GM12878 (cell line): ENCODE results near the gene SLAIN2. TPM values are rescaled to one million over a fixed set of nuclear protein-coding genes. Genes with fewer than 3 reads are reported as not detected.

Experiments used
- ATAC-seq: fragments of 200-7000 bp; cut with Tn5 transposase; 3 replicates; pipeline ENCODE4 v1.9.1; 2020; ENCODE audit warnings: mild to moderate bottlenecking, moderate library complexity
- BruUV-seq: library from RNA; stranded (reverse); fragments of 400-500 nt; replicated peaks from 2 replicates; lab custom pipeline; 2021; lab: Mats Ljungman, UMichigan
- CTCF ChIA-PET: fragments of 300-600 bp; sonication (Branson Sonifier 250); formaldehyde crosslinking; extraction: SDS; loops from one replicate; lab custom pipeline; 2021; ENCODE audit warnings: inconsistent platforms; lab: Yijun Ruan, JAX
- POLR2A ChIA-PET: fragments of 350-600 bp; formaldehyde crosslinking; extraction: SDS; loops from one replicate; lab custom pipeline; 2021; ENCODE audit warnings: inconsistent platforms; lab: Charles Lee
- RAD21 ChIA-PET: fragments of 300-600 bp; sonication (Branson Sonifier 250); formaldehyde crosslinking; loops from one replicate; lab custom pipeline; 2023; ENCODE audit warnings: antibody characterized with exemption; ENCODE audit not compliant: unreplicated experiment; lab: Charles Lee
- SMC1A ChIA-PET: fragments of 300-600 bp; sonication (Branson Sonifier 250); formaldehyde crosslinking; loops from one replicate; lab custom pipeline; 2023; ENCODE audit not compliant: unreplicated experiment, uncharacterized antibody; lab: Charles Lee
- DNase-seq: peaks from one replicate; pipeline ENCODE4 v3.0.0-alpha.2; 2011; ENCODE audit warnings: low read depth, low spot score
- FAIRE-seq: peaks from 3 replicates; lab custom pipeline; 2011; peaks lifted over from hg19 to GRCh38; lab: Jason Lieb, UNC
- H2AFZ ChIP-seq: 2 replicates; pipeline ENCODE4 v1.6.0; 2011; ENCODE audit warnings: low read depth, low read length, control low read depth; ENCODE audit not compliant: control insufficient read depth
- H3K27ac ChIP-seq: 2 replicates; pipeline ENCODE4 v1.5.1; 2011; ENCODE audit warnings: control low read depth; ENCODE audit not compliant: control insufficient read depth, insufficient read depth
- H3K27me3 ChIP-seq, 2 experiments: replicated peaks in 1 of 2; 2 replicates each; pipeline versions ENCODE4 v1.6.0 to v1.6.1; 2011; ENCODE audit warnings: low read length in 1 of 2; ENCODE audit not compliant: control insufficient read depth in 2 of 2, insufficient read depth in 2 of 2
- H3K36me3 ChIP-seq, 2 experiments: 2 replicates each; pipeline ENCODE4 v1.5.1; 2011; ENCODE audit warnings: low read length in 1 of 2; ENCODE audit not compliant: control insufficient read depth in 2 of 2, insufficient read depth in 2 of 2
- H3K4me1 ChIP-seq: 2 replicates; pipeline ENCODE4 v1.6.1; 2011; ENCODE audit warnings: mild to moderate bottlenecking, low read length, moderate library complexity, mixed read lengths; ENCODE audit not compliant: control insufficient read depth, insufficient read depth
- H3K4me2 ChIP-seq: 2 replicates; pipeline ENCODE4 v1.6.0; 2011; ENCODE audit warnings: control low read depth; ENCODE audit not compliant: control insufficient read depth, insufficient read depth
- H3K4me3 ChIP-seq: fragments of 200-600 bp; sonication (generic); 2 replicates; pipeline ENCODE4 v1.5.1; 2016
- H3K79me2 ChIP-seq: 2 replicates; pipeline ENCODE4 v1.6.0; 2011; ENCODE audit warnings: low read length; ENCODE audit not compliant: control insufficient read depth, insufficient read depth
- H3K9ac ChIP-seq: 2 replicates; pipeline ENCODE4 v1.8.0; 2011; ENCODE audit warnings: low read length, control low read depth, mixed read lengths; ENCODE audit not compliant: control insufficient read depth, insufficient read depth
- H3K9me3 ChIP-seq: replicated peaks from 3 replicates; pipeline ENCODE4 v1.5.1; 2011; ENCODE audit warnings: mild to moderate bottlenecking, low read length; ENCODE audit not compliant: control insufficient read depth, insufficient read depth
- H4K20me1 ChIP-seq: 2 replicates; pipeline ENCODE4 v1.6.0; 2011; ENCODE audit not compliant: control insufficient read depth, insufficient read depth
- CREM ChIP-seq: IDR thresholded peaks from 2 replicates; pipeline ENCODE4 v1.6.1; 2014; ENCODE audit warnings: antibody characterized with exemption, low read depth
- EP300 ChIP-seq, 2 experiments: fragments of 150-350 bp in 1 of 2; IDR thresholded peaks; 2 replicates each; pipeline ENCODE4 v1.6.1; 2011 to 2012; ENCODE audit warnings: low read depth in 2 of 2, low read length in 2 of 2, borderline replicate concordance in 1 of 2, improper control_type of control experiment in 1 of 2, inconsistent platforms in 1 of 2; ENCODE audit not compliant: control insufficient read depth in 1 of 2
- MEF2A ChIP-seq: IDR thresholded peaks from 2 replicates; pipeline ENCODE4 v1.6.1; 2011; ENCODE audit warnings: low read depth, mild to moderate bottlenecking, low read length, moderate library complexity; ENCODE audit not compliant: insufficient read depth
- MTA3 ChIP-seq: IDR thresholded peaks from 2 replicates; pipeline ENCODE4 v1.6.1; 2012; ENCODE audit warnings: low read length, inconsistent platforms, borderline replicate concordance
- NFYA ChIP-seq: IDR thresholded peaks from 2 replicates; pipeline ENCODE4 v1.6.1; 2011; ENCODE audit warnings: low read depth, mild to moderate bottlenecking, low read length, improper control_type of control experiment, borderline replicate concordance
- NR2C1 ChIP-seq: fragments of 450-650 bp; IDR thresholded peaks from 2 replicates; pipeline ENCODE4 v1.6.1; 2017; ENCODE audit warnings: antibody characterized with exemption, mild to moderate bottlenecking, moderate library complexity
- POLR2AphosphoS2 ChIP-seq: IDR thresholded peaks from 2 replicates; pipeline ENCODE4 v1.6.1; 2011; ENCODE audit warnings: low read depth, mild to moderate bottlenecking, low read length, improper control_type of control experiment, moderate library complexity
- SIX5 ChIP-seq: IDR thresholded peaks from 2 replicates; pipeline ENCODE4 v1.6.1; 2011; ENCODE audit warnings: mild to moderate bottlenecking, low read depth, low read length, moderate library complexity; ENCODE audit not compliant: severe bottlenecking
- TCF12 ChIP-seq: IDR thresholded peaks from 2 replicates; pipeline ENCODE4 v1.6.1; 2011; ENCODE audit warnings: low read depth, mild to moderate bottlenecking, low read length
- USF1 ChIP-seq: IDR thresholded peaks from 2 replicates; pipeline ENCODE4 v1.6.1; 2011; ENCODE audit warnings: borderline replicate concordance, low read depth, mild to moderate bottlenecking, moderate library complexity, mixed read lengths, low read length; ENCODE audit not compliant: insufficient read depth; ENCODE audit errors: extremely low read length
- ZNF384 ChIP-seq: IDR thresholded peaks from 2 replicates; pipeline ENCODE4 v1.6.1; 2012; ENCODE audit warnings: low read depth, mild to moderate bottlenecking, low read length, improper control_type of control experiment, borderline replicate concordance
- WGBS: methylation state at CpG from one replicate; pipeline ENCODE4 v1.1.6; 2016; ENCODE audit warnings: low lambda C conversion rate; ENCODE audit not compliant: insufficient replicate concordance, insufficient coverage; ENCODE audit errors: missing lambda C conversion rate; 5-methylcytosine and 5-hydroxymethylcytosine counted together
- in situ Hi-C: fragments of 300-500 bp; cut with MboI; formaldehyde crosslinking; loops from 9 replicates; pipeline ENCODE4 v1.14.3; 2018; ENCODE audit warnings: mixed read lengths
- intact Hi-C: fragments of 100-400 bp; cut with micrococcal nuclease; formaldehyde crosslinking; loops from one replicate; pipeline ENCODE4 v1.14.2; 2022; ENCODE audit not compliant: unreplicated experiment
- polyA plus RNA-seq, 11 experiments: library from polyadenylated mRNA; depleted of rRNA in 4 of 11; unstranded in 6 of 11; stranded (reverse) in 5 of 11; fragments of >200 nt; fragmentation: Nextera tagmentation in 4 of 11; fragmentation: Illumina TruSeq in 1 of 11; extraction: Ambion mirVana in 4 of 11; extraction: Trizol in 1 of 11; gene quantifications; 1 replicate in 1 of 11; 2 replicates in 10 of 11; pipeline versions ENCODE4 v1.2.1 to v1.2.3, GENCODE V29; 2011 to 2016; ENCODE audit warnings: inconsistent platforms in 2 of 11, missing spikeins in 2 of 11, low read depth in 1 of 11
- total RNA-seq, 4 experiments: library from RNA; depleted of rRNA in 3 of 4; stranded (reverse); fragments of >200 nt in 3 of 4; fragmentation: Illumina TruSeq in 1 of 4; extraction: Trizol in 1 of 4; gene quantifications; 2 replicates each; pipeline versions ENCODE4 v1.2.1 to v1.2.3, GENCODE V29; 2013 to 2021

The SLAIN2 gene
- total and polyA plus RNA-seq, 10 of the 15 experiments (the other 5 are each of a cell fraction or from before 2014, with no cell fraction given): 4.3 to 96.6 (median 25.4) TPM

- TF ChIP-seq POLR2AphosphoS2 (no peak), NR2C1 (no peak)
- 95% methylated on average over 2 of the region's 2 CpGs for WGBS
- Histone ChIP-seq H3K36me3 (peaks cover 0 to 3% of the 10 kb centered on the region in 2 experiments; a peak in 2 of 4 replicates), H3K4me3 (no peak overlapping the region), H4K20me1 (no peaks in the 10 kb centered on the region), H3K79me2 (no peaks in the 10 kb centered on the region), H3K4me2 (no peak overlapping the region), H3K27ac (no peak overlapping the region), H3K9me3 (no peaks in the 10 kb centered on the region), H3K27me3 (no peaks in the 10 kb centered on the region), H2AFZ (no peak overlapping the region), H3K9ac (no peak overlapping the region), H3K4me1 (no peaks in the 10 kb centered on the region)
- ChIA-PET SMC1A (no interaction called here), POLR2A (no interaction called here), CTCF (interaction anchor here (1.4 kb wide), 1 partner anchor 7 kb away, joined by 3 read pairs; no protein-coding TSS in a partner anchor), RAD21 (no interaction called here)
- ATAC-seq: no peak
- no peak for FAIRE-seq
- no peak for DNase-seq
- in situ Hi-C loops (no loop called here), intact Hi-C loops (no loop called here)
- BruUV-seq: TSS peak; percentile 5
Measured at GRCh38 chr4:48388525-48389154, 47.3 kb downstream of the SLAIN2 start.

- Histone ChIP-seq H2AFZ (no peak overlapping the region), H3K9ac (no peak overlapping the region), H3K9me3 (no peaks in the 10 kb centered on the region; the same call in 2 of the 3 replicates), H3K4me2 (no peak overlapping the region), H3K27ac (no peak overlapping the region), H3K79me2 (no peaks in the 10 kb centered on the region), H3K36me3 (peaks cover 0 to 6% of the 10 kb centered on the region in 2 experiments; a peak in 3 of 4 replicates), H3K4me3 (no peak overlapping the region), H3K27me3 (no peaks in the 10 kb centered on the region), H3K4me1 (no peaks in the 10 kb centered on the region), H4K20me1 (no peaks in the 10 kb centered on the region)
- 100% methylated on average over 1 of the region's 1 CpG for WGBS
- intact Hi-C loops: no loop called here
- no peak for FAIRE-seq
- in situ Hi-C loops: no loop called here
- SMC1A ChIA-PET: interaction anchor here (1.9 kb wide), 1 partner anchor 52 kb away, joined by 5 read pairs; no protein-coding TSS in a partner anchor
- POLR2A ChIA-PET: interaction anchor here (0.9 kb wide), 1 partner anchor 23 kb away, joined by 3 read pairs; no protein-coding TSS in a partner anchor
- RAD21 ChIA-PET: no interaction called here
- no peak for TF ChIP-seq EP300 (IDR thresholded peaks at IDR 0.05; ENCODE audit: borderline replicate concordance in 1 of 2, control insufficient read depth in 1 of 2, low read depth in 2 of 2, low read length in 2 of 2)
- no peak for TF ChIP-seq CREM
- TF ChIP-seq NFYA: no peak
- no peak for TF ChIP-seq MEF2A
- TF ChIP-seq TCF12: no peak
- TF ChIP-seq ZNF384: no peak
- no peak for TF ChIP-seq MTA3
- no peak for TF ChIP-seq USF1
- TF ChIP-seq SIX5: no peak
- DNase-seq: no peak
- no peak for ATAC-seq
- BruUV-seq: no TSS peak
- CTCF ChIA-PET: no interaction called here
Measured at GRCh38 chr4:48396043-48396442, 54.7 kb downstream of the SLAIN2 start.
